Lower lobe of right lung (tissue), 2 donors: ENCODE results near the gene F13B. TPM values are rescaled to one million over a fixed set of nuclear protein-coding genes. Genes with fewer than 3 reads are reported as not detected.
"Not testable (repeated sequence)": the region's sequence is repeated elsewhere in the genome, so short reads cannot be mapped to it uniquely, and the experiment has no call there.

Experiments used
- ATAC-seq, 2 donors: fragments of 200-7000 bp; cut with Tn5 transposase; one replicate each; pipeline ENCODE4 v1.9.1; 2020 to 2022; ENCODE audit warnings: mild to moderate bottlenecking in 2 of 2, moderate library complexity in 2 of 2
- DNase-seq: peaks from one replicate; pipeline ENCODE4 v3.0.0-alpha.2; 2020
- H3K27ac ChIP-seq: fragments of 200-600 bp; one replicate; pipeline ENCODE4 v1.8.0; 2022
- H3K27me3 ChIP-seq: fragments of 200-600 bp; one replicate; pipeline ENCODE4 v1.8.0; 2022; ENCODE audit warnings: low read depth
- H3K36me3 ChIP-seq: fragments of 200-600 bp; one replicate; pipeline ENCODE4 v1.8.0; 2022; ENCODE audit warnings: mild to moderate bottlenecking
- H3K4me1 ChIP-seq: fragments of 200-600 bp; one replicate; pipeline ENCODE4 v1.8.0; 2022
- H3K4me3 ChIP-seq: fragments of 200-600 bp; one replicate; pipeline ENCODE4 v1.8.0; 2022; ENCODE audit warnings: mild to moderate bottlenecking
- H3K9me3 ChIP-seq: fragments of 200-600 bp; one replicate; pipeline ENCODE4 v1.8.0; 2022
- CTCF ChIP-seq: fragments of 200-600 bp; IDR thresholded peaks from one replicate; pipeline ENCODE4 v1.8.0; 2022; ENCODE audit warnings: antibody characterized with exemption, mild to moderate bottlenecking
- intact Hi-C: fragments of 100-400 bp; cut with DNase I; formaldehyde crosslinking; loops from one replicate; pipeline ENCODE4 v1.11.0; 2022
- total RNA-seq: library from RNA; stranded (reverse); fragmentation: NEBNext Ultra II Directional; extraction: Animal tissue kit (Norgen Biotek cat#: 25700); gene quantifications from one replicate; pipeline ENCODE4 v1.2.1, GENCODE V29; 2021
- donor health status: DM: no; HTN: yes; CAD: no; lungs with severe emphysema.

The F13B gene
- total RNA-seq, 1 donor from 2014 or later: not detected

DNA sequence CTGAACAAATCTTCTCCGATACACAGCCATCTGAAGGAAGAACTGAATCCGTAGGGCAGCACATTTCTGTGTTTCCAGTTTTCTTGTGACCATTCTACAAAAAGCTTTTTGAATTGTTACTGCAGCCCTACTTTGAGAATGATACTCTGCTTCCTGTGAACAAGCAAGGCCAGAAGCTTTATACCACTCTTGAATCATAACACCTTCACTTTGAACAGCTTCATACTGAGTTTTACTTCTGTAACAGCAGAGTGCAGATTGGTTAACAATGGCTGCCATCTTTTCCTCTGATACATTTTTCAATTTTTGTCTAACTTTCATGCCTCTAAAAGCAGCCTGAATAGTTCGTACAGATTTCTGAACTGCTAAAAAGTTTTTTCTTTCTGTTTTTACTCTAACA, 33.6 kb upstream of the F13B start:
- Histone ChIP-seq H3K9me3 (no peaks in the 10 kb centered on the region), H3K36me3 (no peaks in the 10 kb centered on the region), H3K27me3 (no peaks in the 10 kb centered on the region), H3K27ac (no peak overlapping the region), H3K4me1 (no peaks in the 10 kb centered on the region), H3K4me3 (no peak overlapping the region)
- DNase-seq: no peak
- no peak for ATAC-seq
- intact Hi-C loops: no loop called here
- no peak for TF ChIP-seq CTCF

DNA sequence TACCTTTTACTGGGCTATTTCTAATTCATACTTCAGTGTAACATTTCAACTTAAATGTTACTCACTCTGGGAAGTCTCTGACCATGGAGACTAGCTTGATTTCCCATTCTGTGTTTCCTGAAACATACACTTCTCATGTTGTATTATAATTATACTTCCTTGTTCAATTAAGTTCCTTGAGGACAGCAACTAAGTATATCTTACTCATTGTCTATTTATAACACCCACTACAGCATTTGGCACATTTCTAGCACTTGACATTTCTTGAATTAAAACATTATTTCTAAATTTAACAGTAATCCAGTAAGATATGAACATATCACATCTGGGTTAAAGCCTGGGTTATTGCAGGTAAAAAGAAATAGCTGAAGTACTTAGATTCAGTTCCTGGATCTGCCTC, 32.4 kb upstream of the F13B start:
- TF ChIP-seq CTCF: no peak
- no peaks in the 10 kb centered on the region for H3K27me3 ChIP-seq
- no peak overlapping the region for H3K4me3 ChIP-seq
- ATAC-seq: no peak
- no peaks in the 10 kb centered on the region for H3K36me3 ChIP-seq
- H3K27ac ChIP-seq: no peak overlapping the region
- no peaks in the 10 kb centered on the region for H3K4me1 ChIP-seq
- DNase-seq: no peak
- H3K9me3 ChIP-seq: no peaks in the 10 kb centered on the region
- intact Hi-C loops: no loop called here

- H3K4me3 ChIP-seq, H3K4me1 ChIP-seq, intact Hi-C loops, H3K36me3 ChIP-seq, H3K27me3 ChIP-seq, ATAC-seq, H3K9me3 ChIP-seq, H3K27ac ChIP-seq, DNase-seq: not testable (repeated sequence)
These were observed 29.9 kb upstream of the F13B start for GRCh38 chr1:197096971-197097370.

DNA sequence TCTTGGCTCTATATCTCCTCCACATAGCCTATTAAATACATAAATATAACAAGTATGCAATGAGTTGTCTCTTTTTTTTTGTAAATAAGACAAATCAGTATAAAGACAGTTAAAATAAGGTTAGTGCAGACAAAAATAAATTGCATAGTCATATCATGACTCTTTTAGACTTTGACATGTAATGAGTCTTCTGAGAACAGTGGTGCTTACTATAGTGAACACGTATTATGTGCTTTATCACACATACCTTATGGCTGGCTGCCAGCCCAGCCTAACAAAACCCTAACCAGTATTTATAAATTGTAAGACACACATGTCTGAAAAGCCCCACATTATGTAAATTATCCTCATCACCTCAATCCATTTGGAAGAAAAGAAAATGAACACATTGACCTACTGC, 29.1 kb upstream of the F13B start:
- Histone ChIP-seq H3K36me3 (no peaks in the 10 kb centered on the region), H3K27me3 (no peaks in the 10 kb centered on the region), H3K4me3 (no peak overlapping the region), H3K27ac (no peak overlapping the region), H3K9me3 (no peaks in the 10 kb centered on the region), H3K4me1 (no peaks in the 10 kb centered on the region)
- DNase-seq: no peak
- TF ChIP-seq CTCF: no peak
- intact Hi-C loops: no loop called here
- no peak for ATAC-seq

- intact Hi-C loops: no loop called here
- no peaks in the 10 kb centered on the region for H3K4me1 ChIP-seq
- no peak for ATAC-seq
These were observed 26.3 kb upstream of the F13B start for GRCh38 chr1:197093226-197093885.

More at GRCh38 chr1:197093226-197093885, 26.3 kb upstream of the F13B start:
- no peak overlapping the region for H3K4me3 ChIP-seq
- H3K9me3 ChIP-seq: no peaks in the 10 kb centered on the region
- no peak for DNase-seq
- no peaks in the 10 kb centered on the region for H3K36me3 ChIP-seq
- no peak overlapping the region for H3K27ac ChIP-seq
- TF ChIP-seq CTCF: no peak
- no peaks in the 10 kb centered on the region for H3K27me3 ChIP-seq
